Measurements from ENCODE around the gene HCRT.

The HCRT gene

GRCh38 chr17:42183741-42184711 lies 1.2 kb downstream of the HCRT start:
- no peak for DNase-seq (ENCODE audit: low read depth)
- H3K4me3 ChIP-seq (ENCODE audit: low read depth, low read length), result peak overlapping the region; percentile 41
- TF ChIP-seq, protein P1, sequence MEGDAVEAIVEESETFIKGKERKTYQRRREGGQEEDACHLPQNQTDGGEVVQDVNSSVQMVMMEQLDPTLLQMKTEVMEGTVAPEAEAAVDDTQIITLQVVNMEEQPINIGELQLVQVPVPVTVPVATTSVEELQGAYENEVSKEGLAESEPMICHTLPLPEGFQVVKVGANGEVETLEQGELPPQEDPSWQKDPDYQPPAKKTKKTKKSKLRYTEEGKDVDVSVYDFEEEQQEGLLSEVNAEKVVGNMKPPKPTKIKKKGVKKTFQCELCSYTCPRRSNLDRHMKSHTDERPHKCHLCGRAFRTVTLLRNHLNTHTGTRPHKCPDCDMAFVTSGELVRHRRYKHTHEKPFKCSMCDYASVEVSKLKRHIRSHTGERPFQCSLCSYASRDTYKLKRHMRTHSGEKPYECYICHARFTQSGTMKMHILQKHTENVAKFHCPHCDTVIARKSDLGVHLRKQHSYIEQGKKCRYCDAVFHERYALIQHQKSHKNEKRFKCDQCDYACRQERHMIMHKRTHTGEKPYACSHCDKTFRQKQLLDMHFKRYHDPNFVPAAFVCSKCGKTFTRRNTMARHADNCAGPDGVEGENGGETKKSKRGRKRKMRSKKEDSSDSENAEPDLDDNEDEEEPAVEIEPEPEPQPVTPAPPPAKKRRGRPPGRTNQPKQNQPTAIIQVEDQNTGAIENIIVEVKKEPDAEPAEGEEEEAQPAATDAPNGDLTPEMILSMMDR (IDR thresholded peaks at IDR 0.05; ENCODE audit: low read depth, low read length, missing control alignments), result peak; percentile 60
- in situ Hi-C loops (cut with HindIII; ENCODE audit: low sequenced_read_pairs), result no loop called here

DNA sequence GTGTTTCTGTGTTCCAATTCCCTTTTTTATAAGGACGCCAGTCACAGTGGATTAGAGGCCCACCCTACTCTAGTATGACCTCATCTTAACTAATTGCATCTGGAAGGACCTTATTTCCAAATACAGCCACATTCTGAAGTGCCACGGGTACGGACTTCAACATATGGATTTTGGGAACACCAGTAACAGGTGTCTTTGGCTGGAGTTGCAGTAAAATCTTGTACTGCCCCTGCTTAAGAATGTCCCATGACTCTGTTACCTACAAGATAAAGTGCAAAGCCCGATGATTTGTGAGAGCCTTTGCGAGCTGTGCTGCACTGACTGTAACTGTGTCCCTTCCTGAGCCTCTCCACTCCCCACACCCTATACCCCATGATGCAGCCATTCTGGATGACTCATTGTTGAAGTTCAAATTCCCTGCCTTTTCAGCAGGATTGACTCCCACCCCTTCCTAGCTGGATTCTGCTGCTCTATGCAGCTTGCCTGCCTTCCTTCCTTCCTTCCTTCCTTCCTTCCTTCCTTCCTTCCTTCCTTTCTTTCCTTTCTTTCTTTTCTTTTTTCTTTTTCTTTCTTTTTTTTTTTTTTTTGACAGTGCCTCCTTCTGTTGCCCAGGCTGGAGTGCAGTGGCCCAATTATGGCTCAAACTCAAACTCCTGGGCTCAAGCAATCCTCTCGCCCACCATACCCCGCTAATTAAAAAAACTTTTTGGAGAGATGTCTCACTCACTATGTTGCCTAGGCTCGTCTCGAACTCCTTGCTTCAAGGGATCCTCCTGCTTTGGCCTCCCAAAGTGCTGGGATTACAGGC lies 2.1 kb downstream of the HCRT start:
- TF ChIP-seq, protein P1 (IDR thresholded peaks at IDR 0.05; ENCODE audit: low read depth, low read length, missing control alignments), result no peak
- in situ Hi-C loops (cut with HindIII; ENCODE audit: low sequenced_read_pairs), result no loop called here
- no peak for DNase-seq (ENCODE audit: low read depth)
- no peak overlapping the region for H3K4me3 ChIP-seq (ENCODE audit: low read depth, low read length)

DNA sequence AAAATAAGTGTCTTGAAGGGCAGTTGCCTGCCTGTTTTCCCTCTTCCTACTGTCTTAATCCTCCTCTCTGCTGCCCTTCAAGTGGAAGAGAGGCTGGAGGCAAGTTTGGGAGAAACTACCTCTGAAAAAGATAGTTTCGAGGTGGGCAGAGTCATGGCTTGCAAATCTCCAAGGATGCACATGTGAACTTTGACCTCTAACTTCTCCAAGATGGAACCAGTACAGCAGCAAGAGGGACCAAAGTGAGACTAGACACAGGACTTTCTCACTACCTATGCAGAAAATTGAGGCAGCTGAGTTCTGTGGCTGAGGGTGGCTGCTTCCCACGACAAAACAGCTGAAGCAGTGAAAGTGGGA lies 3.4 kb downstream of the HCRT start:
- TF ChIP-seq, protein P1 (IDR thresholded peaks at IDR 0.05; ENCODE audit: low read depth, low read length, missing control alignments), result no peak
- DNase-seq (ENCODE audit: low read depth), result no peak
- H3K4me3 ChIP-seq (ENCODE audit: low read depth, low read length), result no peak overlapping the region
- in situ Hi-C loops (cut with HindIII; ENCODE audit: low sequenced_read_pairs), result no loop called here

DNA sequence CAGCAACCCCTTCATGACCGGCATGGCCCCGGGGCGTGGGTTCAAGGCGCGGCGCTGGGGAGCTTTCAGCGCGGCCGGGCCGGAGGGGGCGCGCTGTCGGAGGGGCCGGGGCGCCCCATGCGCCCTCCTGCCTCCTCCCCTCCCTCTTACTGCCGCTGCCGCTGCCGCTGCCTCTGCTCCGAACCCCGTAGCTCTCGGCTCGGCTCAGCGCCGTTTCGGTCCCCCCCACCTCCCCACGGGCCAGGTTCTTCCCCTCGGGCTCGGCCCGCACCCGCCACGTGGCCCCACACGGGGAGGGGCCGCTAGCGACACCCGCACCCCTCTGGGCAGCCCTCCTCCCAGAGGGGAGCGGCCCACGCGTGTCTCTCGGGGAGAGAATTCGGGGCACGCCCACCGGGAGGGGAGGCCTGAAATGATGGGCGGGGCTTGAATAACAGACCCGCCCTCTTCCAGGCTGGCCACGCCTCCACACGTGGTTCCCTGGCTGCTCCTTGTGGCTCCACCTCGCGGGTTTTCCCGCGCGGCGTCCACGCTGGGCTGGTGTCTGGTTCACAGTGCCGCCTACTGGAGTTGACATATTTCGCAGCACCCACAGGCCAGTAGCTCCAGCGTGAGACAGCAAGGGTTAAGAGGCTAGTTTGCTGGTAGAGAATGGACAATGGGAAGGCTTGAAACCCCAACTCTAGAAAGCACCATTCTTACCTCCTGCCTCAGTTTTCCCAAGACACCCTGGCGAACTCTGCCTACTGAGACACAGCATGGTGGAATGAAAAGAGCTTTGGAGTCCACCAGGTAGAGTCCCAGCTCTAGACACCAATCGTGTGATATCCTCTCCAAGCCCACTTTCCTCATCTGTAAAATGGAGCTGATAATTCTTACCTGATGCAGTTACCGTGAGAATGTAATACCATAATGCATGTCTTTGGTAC lies 4.1 kb downstream of the HCRT start, which contains the start of gene KCNH4:
KCNH4 (minus strand) TSS at position 221 of the 929 bp plus-strand sequence; CDS start at position 24, 197 bp downstream.
- TF ChIP-seq, protein P1 (IDR thresholded peaks at IDR 0.05; ENCODE audit: low read depth, low read length, missing control alignments), result peak; percentile 37
- H3K4me3 ChIP-seq (ENCODE audit: low read depth, low read length), result no peak within 1 kb of the TSS
- no peak for DNase-seq (ENCODE audit: low read depth)
- in situ Hi-C loops (cut with HindIII; ENCODE audit: low sequenced_read_pairs), result no loop called here

- DNase-seq (ENCODE audit: low read depth), result no peak
- in situ Hi-C loops (cut with HindIII; ENCODE audit: low sequenced_read_pairs), result no loop called here
- TF ChIP-seq, protein P1 (IDR thresholded peaks at IDR 0.05; ENCODE audit: low read depth, low read length, missing control alignments), result no peak
- H3K4me3 ChIP-seq (ENCODE audit: low read depth, low read length), result no peak overlapping the region
Measured at GRCh38 chr17:42180411-42180921, 4.8 kb downstream of the HCRT start.

Data from astrocyte of the cerebellum (primary cell).